NOMO-1 treated with DMSO at 0.1 percent for 48 hours (cell line): ENCODE data around the gene GNA12.
A peak's percentile ranks its signal among the peaks of the same experiment; 100 is the strongest.
"Not testable (repeated sequence)": the region's sequence is repeated elsewhere in the genome, so short reads cannot be mapped to it uniquely, and the experiment has no call there.

Experiments
- DNase-seq: peaks from one replicate; lab custom pipeline; 2025; ENCODE audit not compliant: unreplicated experiment; lab: John Stamatoyannopoulos, UW

The GNA12 gene

GRCh38 chr7:2732388-2732787, 111.7 kb downstream of the GNA12 start:
- DNase-seq, result no peak

DNA sequence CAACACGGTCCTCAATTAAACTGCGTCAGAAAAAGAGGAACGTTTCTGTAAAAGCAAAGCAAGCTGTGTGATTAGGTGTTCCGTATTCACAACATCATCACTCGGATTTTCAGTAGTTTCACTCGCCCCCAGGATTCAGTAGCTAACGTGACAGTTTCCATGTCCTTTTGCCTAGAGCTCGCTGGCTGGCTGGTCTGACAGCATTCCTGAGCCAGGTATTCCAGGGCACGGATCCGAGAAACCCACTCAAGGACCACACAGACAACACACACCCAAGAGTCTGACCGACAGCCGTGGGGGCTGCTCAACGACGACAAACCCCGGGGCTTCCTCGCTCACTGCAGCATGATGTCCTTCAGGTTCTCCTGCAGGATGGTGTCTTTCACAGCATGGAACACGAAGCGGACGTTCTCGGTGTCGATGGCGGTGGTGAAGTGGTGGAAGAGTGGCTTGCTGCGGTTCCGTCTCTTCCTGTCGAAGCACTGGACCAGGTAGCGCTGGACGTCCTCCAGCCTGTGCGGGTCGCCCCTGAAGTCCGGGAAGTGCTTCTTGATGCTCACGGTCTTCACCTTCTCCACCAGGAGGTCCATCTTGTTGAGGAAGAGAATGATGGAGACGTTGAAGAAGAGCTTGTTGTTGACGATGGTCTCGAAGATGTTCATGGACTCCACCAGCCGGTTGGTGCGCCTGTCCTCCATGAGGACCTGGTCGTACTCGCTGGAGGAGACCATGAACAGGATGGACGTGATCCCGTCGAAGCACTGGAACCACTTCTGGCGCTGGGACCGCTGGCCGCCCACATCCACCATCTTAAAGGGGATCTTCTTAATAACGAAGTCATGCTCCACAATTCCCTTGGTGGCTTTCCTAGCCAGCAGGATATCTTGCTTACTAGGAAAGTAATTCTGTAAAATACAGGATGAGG, 113.0 kb downstream of the GNA12 start:
- no peak for DNase-seq

- DNase-seq, result no peak
Measured at GRCh38 chr7:2729893-2730716, 114.0 kb downstream of the GNA12 start.

DNA sequence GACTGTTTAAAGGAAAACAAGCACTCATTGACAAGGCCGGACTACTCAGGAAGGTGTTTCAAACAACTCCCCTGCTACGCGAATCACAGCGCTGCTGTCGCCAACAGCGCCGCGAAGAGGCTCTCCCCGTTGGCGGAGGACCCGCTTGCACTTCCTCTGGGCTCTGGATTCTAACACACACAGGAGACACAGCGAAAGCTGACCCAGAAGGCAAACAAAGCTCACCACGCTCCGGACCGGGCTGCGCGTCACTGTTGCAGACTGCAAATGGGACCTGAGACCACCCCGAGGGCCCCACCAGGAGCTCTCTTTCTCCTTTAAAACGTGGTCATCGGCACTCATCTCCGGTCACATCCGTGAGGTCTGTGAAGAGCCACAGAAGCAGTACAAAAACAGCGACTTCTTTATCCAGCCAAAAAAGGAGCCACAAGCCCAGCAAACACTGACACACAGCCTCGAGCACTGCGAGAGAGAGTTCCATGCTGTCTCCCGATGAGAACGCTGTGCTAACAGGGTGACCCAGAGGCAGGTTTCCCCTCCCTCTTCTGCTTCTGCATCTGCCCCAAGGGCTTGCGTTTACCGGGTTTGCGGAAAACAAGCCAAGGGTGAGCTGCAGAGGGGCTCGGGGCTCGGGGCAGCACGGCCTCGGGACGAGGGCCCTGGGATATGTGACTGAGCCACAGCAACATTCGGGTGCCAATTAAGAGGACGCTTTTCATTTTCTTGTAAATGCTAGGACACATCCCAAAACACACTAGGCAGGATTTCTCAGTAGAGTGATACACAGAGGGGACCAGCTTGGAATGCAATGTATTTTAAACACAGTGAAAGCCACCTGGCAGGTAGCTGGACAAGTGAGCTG, 114.8 kb downstream of the GNA12 start:
- DNase-seq, result peak; percentile 25

DNA sequence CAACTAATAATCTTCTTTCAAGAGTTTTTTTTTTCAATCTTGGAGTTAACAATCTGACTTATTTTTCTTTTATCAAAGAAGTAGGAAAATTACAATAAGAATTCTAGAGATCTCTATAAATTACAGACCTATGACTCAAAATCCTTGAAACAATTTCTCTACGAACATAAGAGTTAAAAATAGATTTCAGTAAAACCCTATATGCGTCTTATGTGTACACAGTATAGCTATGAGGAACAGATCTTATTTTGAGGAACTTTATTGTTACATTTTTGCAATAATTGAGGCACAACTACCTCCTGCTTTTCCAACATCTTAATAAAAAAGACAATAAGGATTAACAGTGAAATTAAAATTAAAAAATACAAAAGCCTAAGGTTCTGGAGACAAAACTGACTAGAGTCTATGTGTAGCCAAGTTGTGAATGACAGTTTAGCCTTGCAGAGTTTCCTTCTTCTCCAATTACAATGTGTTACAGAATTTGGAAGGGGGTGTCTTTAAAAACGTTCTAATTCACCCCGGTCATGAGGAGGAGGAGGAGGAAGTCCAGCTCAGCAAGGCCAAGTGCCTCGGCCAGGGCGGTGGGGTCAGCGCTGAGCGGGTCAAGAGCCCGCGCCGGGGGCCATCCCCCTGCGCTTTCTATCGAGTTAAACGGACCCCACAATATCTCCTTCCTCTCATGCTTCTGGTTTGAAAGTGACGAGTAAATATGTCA, 115.6 kb downstream of the GNA12 start:
- DNase-seq, result peak; percentile 77

- not testable (repeated sequence) for DNase-seq
Measured at GRCh38 chr7:2727206-2727605, 116.9 kb downstream of the GNA12 start.

DNA sequence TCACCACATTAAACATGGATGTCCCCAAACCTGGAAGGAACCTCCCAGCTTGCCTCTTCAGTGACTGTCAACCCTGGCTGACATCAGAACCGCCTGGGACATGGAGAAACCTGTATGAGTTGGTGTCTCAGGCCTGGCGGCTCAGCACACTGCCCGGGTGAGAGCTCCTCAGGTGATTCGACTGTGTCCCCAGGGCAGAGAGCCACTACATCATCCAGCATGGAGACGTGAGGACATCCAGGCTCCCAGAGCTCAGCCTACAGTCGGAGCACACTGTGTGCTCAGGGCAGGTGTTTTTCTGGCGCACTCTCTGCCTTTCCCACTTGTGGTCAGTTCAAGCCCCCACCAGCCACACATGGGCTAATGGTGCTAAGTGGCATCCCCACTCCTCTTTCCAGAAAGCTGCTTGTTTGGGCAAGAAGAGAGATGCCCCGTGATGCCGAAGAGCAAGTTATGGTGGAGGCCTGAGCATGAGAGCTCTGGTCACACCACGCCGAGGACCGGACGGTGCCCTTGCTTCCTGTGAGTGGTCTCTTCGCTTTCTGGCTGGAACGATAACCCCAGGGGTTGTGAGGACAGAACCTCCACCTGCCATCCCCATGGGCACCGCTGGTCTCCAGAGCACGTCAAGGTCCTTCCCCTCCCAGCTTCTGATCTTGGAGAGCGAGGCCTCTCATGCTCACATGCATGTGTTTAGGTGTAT, 117.6 kb downstream of the GNA12 start:
- DNase-seq, result no peak

DNA sequence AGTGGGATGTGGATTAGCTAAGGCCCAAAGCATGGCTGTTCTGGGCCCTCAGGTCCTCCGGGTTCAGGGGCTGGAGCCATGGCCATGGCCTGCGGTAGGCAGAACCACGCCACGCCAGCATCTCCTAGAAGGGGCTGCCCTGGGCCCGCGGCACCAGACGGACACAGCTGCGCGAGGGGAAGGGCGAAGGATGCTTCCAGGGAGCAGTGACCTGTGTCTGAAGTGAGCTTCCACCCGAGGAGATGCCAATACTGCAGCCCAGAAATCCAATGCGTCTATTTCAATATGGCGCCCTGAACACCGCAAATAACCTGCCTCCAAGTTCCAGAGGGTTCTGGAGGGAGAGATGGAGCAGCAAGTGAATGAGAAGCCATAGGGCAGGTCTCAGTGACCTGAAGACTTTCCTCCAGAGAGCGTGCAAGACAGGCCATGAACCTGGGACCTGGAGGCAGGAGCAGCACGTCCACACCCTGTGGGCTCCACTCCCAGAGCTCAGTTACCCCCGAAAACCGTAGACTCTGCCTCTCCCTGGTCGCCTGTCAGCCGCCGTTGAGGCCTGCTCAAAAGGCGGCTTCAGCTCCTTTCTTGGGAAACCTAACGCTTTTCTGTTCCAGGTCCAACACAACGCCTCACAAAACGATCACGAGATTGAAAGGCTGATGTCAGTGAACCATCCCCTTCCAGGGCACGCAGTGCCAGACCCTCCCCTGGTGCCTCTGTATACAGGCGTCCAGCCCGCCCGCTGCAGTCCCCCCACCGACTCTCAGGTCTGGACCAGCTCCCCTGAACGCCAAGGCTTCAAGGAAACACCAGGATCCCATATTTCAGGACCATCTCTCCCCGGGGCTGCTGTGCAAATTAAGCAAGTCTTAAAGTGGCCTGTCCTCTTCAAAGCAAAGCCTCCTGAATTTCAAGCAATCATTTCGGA, 118.7 kb downstream of the GNA12 start:
- no peak for DNase-seq

- no peak for DNase-seq
Measured at GRCh38 chr7:2724453-2725177, 119.5 kb downstream of the GNA12 start.

GRCh38 chr7:2724036-2724435, 120.1 kb downstream of the GNA12 start:
- not testable (repeated sequence) for DNase-seq

DNA sequence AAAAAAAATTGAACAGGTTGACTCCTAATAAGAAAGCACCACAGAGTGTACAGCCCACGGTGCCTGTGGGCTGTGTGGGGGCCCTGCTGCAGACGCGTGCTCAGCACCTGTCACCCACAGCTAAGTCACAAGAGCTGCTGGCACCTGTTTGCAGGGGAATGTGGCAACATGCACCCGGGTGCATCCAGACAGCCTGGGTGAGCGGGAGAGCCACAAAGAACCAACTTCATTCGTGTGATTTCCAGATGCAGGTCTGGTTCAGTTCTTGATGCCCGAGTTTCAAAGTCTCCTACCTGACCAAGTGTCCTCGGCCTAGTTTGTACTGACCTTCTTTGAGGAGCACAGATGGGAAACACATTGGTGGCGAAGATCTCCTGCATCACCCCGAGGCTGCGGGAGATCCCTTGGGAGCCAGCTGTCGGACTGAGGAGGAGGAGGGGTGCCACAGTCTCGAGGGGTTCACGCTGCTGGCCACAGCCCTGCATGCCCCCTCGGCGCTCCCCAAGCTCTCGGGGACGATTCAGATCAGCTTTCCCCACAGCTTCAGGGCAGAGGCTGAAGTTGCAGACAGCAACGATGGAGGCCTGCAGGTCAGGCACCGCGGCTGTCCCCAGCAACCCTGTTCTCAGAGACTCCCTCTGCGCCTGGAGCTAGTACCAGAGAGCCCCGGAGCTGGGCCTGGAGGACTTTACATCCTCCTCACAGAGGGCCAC, 120.8 kb downstream of the GNA12 start:
- DNase-seq, result no peak

DNA sequence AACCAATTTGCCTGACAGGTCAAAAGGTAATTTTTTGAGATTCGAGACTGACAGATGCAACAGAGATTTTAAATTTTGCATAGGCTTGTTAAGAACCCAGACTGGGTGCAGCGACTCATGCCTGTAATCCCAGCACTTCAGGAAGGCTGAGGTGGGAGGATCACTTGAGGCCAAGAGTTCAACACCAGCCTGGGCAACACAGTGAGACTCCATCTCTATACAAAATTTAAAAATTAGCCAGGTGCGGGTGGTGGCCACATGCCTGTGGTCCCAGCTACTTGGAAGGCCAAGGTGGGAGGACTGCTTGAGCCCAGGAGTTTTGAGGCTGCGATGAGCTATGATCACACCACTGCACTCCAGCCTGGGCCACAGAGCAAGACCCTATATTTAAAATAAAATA, 121.5 kb downstream of the GNA12 start:
- DNase-seq, result no peak

DNA sequence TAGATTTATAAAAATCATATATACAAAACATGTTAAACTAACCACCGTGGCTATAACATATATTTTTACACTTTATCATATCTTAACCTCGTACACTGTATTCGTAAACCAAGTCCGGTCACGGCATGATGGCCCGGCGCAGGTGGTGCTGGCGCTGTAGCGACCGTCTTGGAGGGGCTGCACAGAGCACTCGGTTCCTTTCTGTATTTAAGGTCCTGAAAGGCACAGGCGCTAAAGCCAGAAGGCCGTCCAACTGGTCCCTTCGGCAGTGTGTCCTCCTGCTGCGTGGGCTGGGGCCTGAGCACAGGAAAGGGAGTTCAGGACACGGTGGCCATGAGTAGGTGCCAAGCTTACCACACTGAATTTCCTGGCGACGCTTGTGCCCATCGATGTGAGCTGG, 122.3 kb downstream of the GNA12 start:
- DNase-seq, result no peak

GRCh38 chr7:2720024-2720423, 124.1 kb downstream of the GNA12 start:
- DNase-seq, result no peak

- no peak for DNase-seq
Measured at GRCh38 chr7:2719007-2719406, 125.1 kb downstream of the GNA12 start.

DNA sequence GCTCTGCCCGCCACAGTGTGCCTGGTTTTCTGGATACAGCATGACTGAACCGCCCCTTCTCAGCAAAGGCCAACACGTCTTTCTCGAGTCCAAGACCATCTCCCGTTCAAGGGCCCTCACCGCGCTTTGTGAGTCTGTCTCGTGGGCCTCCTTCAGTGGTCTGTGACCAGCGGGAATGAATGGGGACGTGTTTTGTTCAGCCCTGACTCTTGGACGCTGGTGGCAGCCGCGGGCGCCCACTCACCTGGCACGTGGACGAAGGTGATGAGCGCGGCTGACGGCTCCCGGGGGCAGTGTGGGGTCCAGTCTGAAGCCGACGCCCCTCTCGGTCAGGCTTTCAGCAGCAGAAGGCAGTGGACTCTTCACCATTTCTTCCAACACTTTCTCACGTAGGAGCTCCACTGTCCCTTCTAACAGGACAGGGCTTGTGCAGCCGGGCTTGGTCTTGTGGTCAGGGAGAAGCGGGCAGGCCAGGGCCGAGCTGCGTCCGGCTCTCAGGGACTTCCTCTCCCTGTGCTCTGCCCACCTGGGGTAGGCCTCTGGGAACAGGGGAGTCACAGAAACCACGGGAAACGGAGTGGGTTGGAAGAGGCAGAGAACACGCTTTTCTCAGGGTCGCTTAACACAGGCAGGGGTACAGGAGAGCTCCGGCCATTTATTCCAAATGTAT, 125.7 kb downstream of the GNA12 start:
- no peak for DNase-seq
